Endothelial cell of umbilical vein (primary cell): Measurements from ENCODE around the gene DPP9. TPM values are rescaled to one million over a fixed set of nuclear protein-coding genes. Genes with fewer than 3 reads are reported as not detected.

ENCODE experiments used
- BruUV-seq: library from RNA; stranded (reverse); fragments of 400-500 nt; replicated peaks from 2 replicates; lab custom pipeline; 2021; lab: Mats Ljungman, UMichigan
- CTCF ChIA-PET: fragments of 300-600, 350-600 bp; sonication (Branson Sonifier 250); formaldehyde crosslinking; loops from one replicate; lab custom pipeline; 2021; ENCODE audit warnings: antibody characterized with exemption, inconsistent platforms; lab: Charles Lee
- POLR2A ChIA-PET: fragments of 300-600, 350-600 bp; sonication (Branson Sonifier 250); formaldehyde crosslinking; loops from one replicate; lab custom pipeline; 2021; ENCODE audit warnings: antibody characterized with exemption, inconsistent platforms; lab: Charles Lee
- DNase-seq: peaks from one replicate; pipeline ENCODE4 v3.0.0-alpha.2; 2011; ENCODE audit warnings: low read depth, low spot score
- FAIRE-seq: peaks from 2 replicates; lab custom pipeline; 2011; peaks lifted over from hg19 to GRCh38; lab: Jason Lieb, UNC
- H2AFZ ChIP-seq: 2 replicates; pipeline ENCODE4 v1.6.0; 2012; ENCODE audit warnings: low read depth, low read length, control low read depth, inconsistent platforms
- H3K27ac ChIP-seq: 2 replicates; pipeline ENCODE4 v1.5.1; 2011; ENCODE audit warnings: low read depth, mild to moderate bottlenecking, control low read depth, low read length, moderate library complexity; ENCODE audit not compliant: insufficient read depth
- H3K27me3 ChIP-seq, 2 experiments: 2 replicates each; pipeline versions ENCODE4 v1.6.0 to v1.6.1; 2011; ENCODE audit warnings: low read length in 2 of 2, mixed read lengths in 1 of 2; ENCODE audit not compliant: control insufficient read depth in 2 of 2, insufficient read depth in 2 of 2
- H3K36me3 ChIP-seq, 2 experiments: 2 replicates in 1 of 2; 3 replicates in 1 of 2; pipeline ENCODE4 v1.5.1; 2011; ENCODE audit warnings: low read length in 2 of 2, mild to moderate bottlenecking in 1 of 2, moderate library complexity in 1 of 2; ENCODE audit not compliant: control insufficient read depth in 2 of 2, insufficient read depth in 2 of 2; ENCODE audit errors: extremely low read depth in 1 of 2
- H3K4me1 ChIP-seq: 3 replicates; pipeline ENCODE4 v1.5.1; 2011; ENCODE audit warnings: mild to moderate bottlenecking, low read length; ENCODE audit not compliant: control insufficient read depth, insufficient read depth; ENCODE audit errors: extremely low read depth
- H3K4me2 ChIP-seq: 2 replicates; pipeline ENCODE4 v1.6.1; 2011; ENCODE audit warnings: low read length, control low read depth, mixed read lengths; ENCODE audit not compliant: insufficient read depth
- H3K4me3 ChIP-seq, 3 experiments: fragments of 200-600 bp in 1 of 3; sonication (generic), shearing (Covaris generic) in 1 of 3; replicated peaks in 1 of 3; 2 replicates each; pipeline ENCODE4 v1.5.1; 2011 to 2016; ENCODE audit warnings: control low read depth in 3 of 3, low read length in 3 of 3, mild to moderate bottlenecking in 2 of 3, inconsistent platforms in 1 of 3, low read depth in 1 of 3, moderate library complexity in 1 of 3; ENCODE audit not compliant: insufficient read depth in 1 of 3
- H3K79me2 ChIP-seq: 2 replicates; pipeline ENCODE4 v1.6.0; 2012; ENCODE audit warnings: low read length, inconsistent platforms; ENCODE audit not compliant: control insufficient read depth, insufficient read depth
- H3K9ac ChIP-seq: replicated peaks from 2 replicates; pipeline ENCODE3; 2011; ENCODE audit warnings: low read length, control low read depth; ENCODE audit not compliant: insufficient read depth; ENCODE audit errors: extremely low read depth
- H3K9me1 ChIP-seq: replicated peaks from 3 replicates; pipeline ENCODE4 v1.6.0; 2011; ENCODE audit warnings: mild to moderate bottlenecking, low read length; ENCODE audit not compliant: control insufficient read depth, insufficient read depth; ENCODE audit errors: extremely low read depth
- H3K9me3 ChIP-seq: replicated peaks from 2 replicates; pipeline ENCODE4 v1.5.1; 2012; ENCODE audit warnings: low read length, inconsistent platforms; ENCODE audit not compliant: control insufficient read depth, insufficient read depth
- H4K20me1 ChIP-seq: replicated peaks from 2 replicates; pipeline ENCODE3; 2011; ENCODE audit warnings: mild to moderate bottlenecking, low read length; ENCODE audit not compliant: control insufficient read depth, insufficient read depth; ENCODE audit errors: extremely low read depth
- EZH2 ChIP-seq: IDR thresholded peaks from 2 replicates; pipeline ENCODE4 v1.6.1; 2012; ENCODE audit warnings: borderline replicate concordance, low read depth, mild to moderate bottlenecking, moderate library complexity, low read length, inconsistent platforms; ENCODE audit not compliant: severe bottlenecking
- FOS ChIP-seq: IDR thresholded peaks from 2 replicates; pipeline ENCODE4 v1.6.1; 2011; ENCODE audit warnings: mild to moderate bottlenecking, low read length, moderate library complexity, borderline replicate concordance; ENCODE audit not compliant: insufficient read depth
- JUN ChIP-seq: IDR thresholded peaks from 2 replicates; pipeline ENCODE4 v1.6.1; 2011; ENCODE audit warnings: borderline replicate concordance, low read depth; ENCODE audit not compliant: insufficient read length, insufficient read depth
- POLR2A ChIP-seq: IDR thresholded peaks from 2 replicates; pipeline ENCODE4 v1.6.1; 2012; ENCODE audit warnings: low read depth, mild to moderate bottlenecking, control low read depth, low read length
- POLR2AphosphoS5 ChIP-seq: IDR thresholded peaks from 2 replicates; pipeline ENCODE4 v1.6.1; 2012; ENCODE audit warnings: low read depth, mild to moderate bottlenecking, control low read depth, low read length, moderate library complexity; ENCODE audit not compliant: insufficient read depth
- dilution Hi-C: fragments of 300-500 bp; cut with MboI; formaldehyde crosslinking; loops from one replicate; pipeline ENCODE4 v1.15.0; 2019; ENCODE audit warnings: low sequenced_read_pairs; ENCODE audit not compliant: extremely low pct_ligation_motif_present
- intact Hi-C: fragments of 100-400 bp; cut with micrococcal nuclease; formaldehyde crosslinking; loops from one replicate; pipeline ENCODE4 v1.10.0; 2022
- polyA plus RNA-seq, 4 experiments: library from polyadenylated mRNA; depleted of rRNA in 3 of 4; stranded (reverse) in 3 of 4; unstranded in 1 of 4; fragments of >200 nt; gene quantifications; 2 replicates each; pipeline versions ENCODE4 v1.2.1 to v1.2.3, GENCODE V29; 2011 to 2012; ENCODE audit warnings: missing spikeins in 1 of 4
- total RNA-seq: library from RNA; stranded (reverse); gene quantifications from 2 replicates; pipeline ENCODE4 v1.2.3, GENCODE V29; 2021
- TF ChIP-seq, protein P1 (sequence below), 2 donors: IDR thresholded peaks; 1 replicate in 1 of 2; 2 replicates in 1 of 2; pipeline ENCODE4 v1.5.1; 2011; ENCODE audit warnings: low read length in 2 of 2, mild to moderate bottlenecking in 2 of 2, moderate library complexity in 2 of 2, control low read depth in 1 of 2, inconsistent platforms in 1 of 2, low read depth in 1 of 2; ENCODE audit not compliant: insufficient read depth in 1 of 2; ENCODE audit errors: extremely low read depth in 1 of 2
- TF ChIP-seq, protein P2 (sequence below): IDR thresholded peaks from 2 replicates; pipeline ENCODE4 v1.6.1; 2011; ENCODE audit not compliant: insufficient read depth, insufficient read length

DPP9 gene
- total and polyA plus RNA-seq, 2 donors (not counting 3 experiments of a cell fraction or from before 2014, with no cell fraction given) = 31.5 to 98.0 TPM

DNA sequence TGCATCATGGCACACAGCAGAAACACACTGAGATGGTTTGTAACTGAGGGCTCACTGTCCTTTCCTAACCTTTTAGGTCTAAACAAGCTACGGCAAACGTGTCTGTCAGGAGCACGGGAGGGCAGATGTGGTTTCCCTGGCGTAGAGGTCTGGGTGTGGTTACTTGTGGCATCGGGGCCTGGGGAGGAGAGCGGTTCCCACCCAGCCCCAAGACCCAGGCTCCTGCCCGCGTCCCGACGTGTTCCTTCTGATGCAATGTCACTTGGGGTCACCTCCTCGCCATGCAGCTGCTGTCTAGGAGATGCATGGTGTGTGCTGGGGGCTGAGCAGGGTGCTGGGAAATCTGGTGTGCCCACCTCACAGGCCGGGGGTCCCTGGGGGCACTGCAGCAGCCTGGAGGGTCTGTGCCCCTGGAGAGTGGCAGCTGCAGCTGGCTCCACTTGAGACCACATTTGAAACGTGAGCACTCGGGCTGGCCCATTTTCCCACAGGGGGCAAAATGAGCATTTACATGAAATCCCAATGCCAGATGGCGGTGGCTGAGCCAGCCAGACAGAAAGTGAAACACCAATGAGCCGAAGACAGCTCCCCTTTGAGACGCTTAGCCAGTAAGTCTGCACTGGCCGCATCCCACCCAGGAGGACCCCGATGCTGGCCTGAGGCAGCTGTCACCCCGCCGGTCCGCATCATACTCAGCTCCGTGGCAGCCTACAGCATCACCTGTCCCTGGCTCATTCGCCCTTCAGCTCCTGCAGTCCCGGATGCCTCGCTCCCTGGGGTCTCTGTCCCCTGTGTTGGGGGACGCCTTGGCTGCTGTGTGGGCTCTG lies 31.2 kb downstream of the DPP9 start:
- no peaks in the 10 kb centered on the region for H4K20me1 ChIP-seq
- POLR2A ChIA-PET = no interaction called here
- no peaks in the 10 kb centered on the region for H3K79me2 ChIP-seq
- intact Hi-C loops = no loop called here
- H3K27me3 ChIP-seq = no peaks in the 10 kb centered on the region
- DNase-seq (no peak), FAIRE-seq (no peak)
- dilution Hi-C loops = no loop called here
- peaks cover 9% of the 10 kb centered on the region for H3K4me1 ChIP-seq
- no peak overlapping the region for H3K9ac ChIP-seq
- peaks cover 11 to 59% of the 10 kb centered on the region in 2 experiments for H3K36me3 ChIP-seq
- no peak overlapping the region for H3K4me3 ChIP-seq
- CTCF ChIA-PET = interaction anchor here (0.6 to 1.8 kb wide), 3 partner anchors 12 to 111 kb away, joined by 3 to 5 read pairs (median 4); partner anchors contain the start of gene FEM1A
- TF ChIP-seq FOS = no peak
- TF ChIP-seq POLR2AphosphoS5 = no peak
- no peak for TF ChIP-seq EZH2
- TF ChIP-seq, protein P1, sequence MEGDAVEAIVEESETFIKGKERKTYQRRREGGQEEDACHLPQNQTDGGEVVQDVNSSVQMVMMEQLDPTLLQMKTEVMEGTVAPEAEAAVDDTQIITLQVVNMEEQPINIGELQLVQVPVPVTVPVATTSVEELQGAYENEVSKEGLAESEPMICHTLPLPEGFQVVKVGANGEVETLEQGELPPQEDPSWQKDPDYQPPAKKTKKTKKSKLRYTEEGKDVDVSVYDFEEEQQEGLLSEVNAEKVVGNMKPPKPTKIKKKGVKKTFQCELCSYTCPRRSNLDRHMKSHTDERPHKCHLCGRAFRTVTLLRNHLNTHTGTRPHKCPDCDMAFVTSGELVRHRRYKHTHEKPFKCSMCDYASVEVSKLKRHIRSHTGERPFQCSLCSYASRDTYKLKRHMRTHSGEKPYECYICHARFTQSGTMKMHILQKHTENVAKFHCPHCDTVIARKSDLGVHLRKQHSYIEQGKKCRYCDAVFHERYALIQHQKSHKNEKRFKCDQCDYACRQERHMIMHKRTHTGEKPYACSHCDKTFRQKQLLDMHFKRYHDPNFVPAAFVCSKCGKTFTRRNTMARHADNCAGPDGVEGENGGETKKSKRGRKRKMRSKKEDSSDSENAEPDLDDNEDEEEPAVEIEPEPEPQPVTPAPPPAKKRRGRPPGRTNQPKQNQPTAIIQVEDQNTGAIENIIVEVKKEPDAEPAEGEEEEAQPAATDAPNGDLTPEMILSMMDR (IDR thresholded peaks at IDR 0.05; ENCODE audit: extremely low read depth in 1 of 2, insufficient read depth in 1 of 2, low read depth in 1 of 2, low read length in 2 of 2) = no peak
- TF ChIP-seq, protein P2, sequence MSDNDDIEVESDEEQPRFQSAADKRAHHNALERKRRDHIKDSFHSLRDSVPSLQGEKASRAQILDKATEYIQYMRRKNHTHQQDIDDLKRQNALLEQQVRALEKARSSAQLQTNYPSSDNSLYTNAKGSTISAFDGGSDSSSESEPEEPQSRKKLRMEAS = no peak
- no peak for TF ChIP-seq POLR2A
- no peak for TF ChIP-seq JUN
- no peak overlapping the region for H3K27ac ChIP-seq
- H3K9me3 ChIP-seq = no peaks in the 10 kb centered on the region
- no peak overlapping the region for H2AFZ ChIP-seq
- no peak overlapping the region for H3K4me2 ChIP-seq
- no TSS peak for BruUV-seq
- H3K9me1 ChIP-seq = no peaks in the 10 kb centered on the region
